Stimulated activated naive B cell treated with anti-CD40 and anti-IgM and Interleukin-4, amounts not matched to agents 10 μg/mL and 1 μg/mL and 100 μg/mL, for 72 hours (primary cell): ENCODE results near the gene PCYT1A.
"Not testable (repeated sequence)": the region's sequence is repeated elsewhere in the genome, so short reads cannot be mapped to it uniquely, and the experiment has no call there.

ENCODE experiments used
- ATAC-seq, 2 donors: fragments of 150-1000 bp; cut with Tn5 transposase; replicated peaks; 2 replicates each; pipeline ENCODE4 v1.10.0; 2021; ENCODE audit warnings: moderate library complexity in 1 of 2
- DNase-seq: peaks from one replicate; pipeline ENCODE4 v3.0.0; 2021
- H3K27ac Mint-ChIP-seq: one replicate; pipeline ENCODE4 v1.8.0; 2022; ENCODE audit warnings: mild to moderate bottlenecking, mixed read lengths
- H3K27me3 Mint-ChIP-seq, 2 donors: one replicate each; pipeline ENCODE4 v1.8.0; 2022; ENCODE audit warnings: mixed read lengths in 2 of 2
- H3K36me3 Mint-ChIP-seq, 2 donors: one replicate each; pipeline ENCODE4 v1.8.0; 2022; ENCODE audit warnings: mixed read lengths in 2 of 2, mild to moderate bottlenecking in 1 of 2
- H3K4me1 Mint-ChIP-seq, 2 donors: one replicate each; pipeline ENCODE4 v1.8.0; 2022; ENCODE audit warnings: mixed read lengths in 2 of 2, mild to moderate bottlenecking in 1 of 2
- H3K4me3 Mint-ChIP-seq, 2 donors: one replicate each; pipeline ENCODE4 v1.8.0; 2022; ENCODE audit warnings: mild to moderate bottlenecking in 2 of 2, mixed read lengths in 2 of 2, moderate library complexity in 1 of 2
- H3K9me3 Mint-ChIP-seq, 2 donors: one replicate each; pipeline ENCODE4 v1.8.0; 2022; ENCODE audit warnings: mixed read lengths in 2 of 2, mild to moderate bottlenecking in 1 of 2

The PCYT1A gene

GRCh38 chr3:196207159-196207832 is 80.2 kb downstream of the PCYT1A start:
- peak overlapping the region; percentile 79 to 90 for H3K4me3 Mint-ChIP-seq
- H3K9me3 Mint-ChIP-seq, result peaks cover 0 to 2% of the 10 kb centered on the region in 2 donors
- no peak for DNase-seq
- H3K4me1 Mint-ChIP-seq, result peaks cover 31 to 51% of the 10 kb centered on the region in 2 donors
- H3K27ac Mint-ChIP-seq, result no peak overlapping the region
- no peaks in the 10 kb centered on the region for H3K36me3 Mint-ChIP-seq
- peak; percentile 12 to 19 for ATAC-seq
- H3K27me3 Mint-ChIP-seq, result no peaks in the 10 kb centered on the region

- not testable (repeated sequence) for DNase-seq, H3K4me3 Mint-ChIP-seq, H3K27ac Mint-ChIP-seq, ATAC-seq, H3K36me3 Mint-ChIP-seq, H3K27me3 Mint-ChIP-seq, H3K9me3 Mint-ChIP-seq
- peaks cover 31 to 54% of the 10 kb centered on the region in 2 donors for H3K4me1 Mint-ChIP-seq
Measured at GRCh38 chr3:196205442-196206205, 81.9 kb downstream of the PCYT1A start.

- no peak overlapping the region for H3K4me3 Mint-ChIP-seq
Measured at GRCh38 chr3:196203846-196204245, 83.7 kb downstream of the PCYT1A start.

GRCh38 chr3:196202516-196202970 is 85.0 kb downstream of the PCYT1A start:
- ATAC-seq (peak; percentile 62 to 65), DNase-seq (no peak)
- Mint-ChIP-seq H3K9me3 (no peaks in the 10 kb centered on the region), H3K27ac (no peak overlapping the region), H3K4me1 (peaks cover 34 to 58% of the 10 kb centered on the region in 2 donors), H3K27me3 (no peaks in the 10 kb centered on the region), H3K4me3 (peak overlapping the region; percentile 15 to 52), H3K36me3 (no peaks in the 10 kb centered on the region)

More at GRCh38 chr3:196203846-196204245, 83.7 kb downstream of the PCYT1A start:
- Mint-ChIP-seq H3K27me3 (no peaks in the 10 kb centered on the region), H3K9me3 (peaks cover 0 to 2% of the 10 kb centered on the region in 2 donors), H3K27ac (peak overlapping the region; percentile 76), H3K4me1 (peaks cover 36 to 61% of the 10 kb centered on the region in 2 donors), H3K36me3 (no peaks in the 10 kb centered on the region)
- DNase-seq, result no peak
- ATAC-seq, result peak; percentile 17 to 38

- peaks cover 31 to 58% of the 10 kb centered on the region in 2 donors for H3K4me1 Mint-ChIP-seq
- ATAC-seq (peak in 1 of 2 donors; percentile 11), DNase-seq (no peak)
- no peaks in the 10 kb centered on the region for H3K9me3 Mint-ChIP-seq
- peak overlapping the region; percentile 9 for H3K27ac Mint-ChIP-seq
- no peaks in the 10 kb centered on the region for H3K27me3 Mint-ChIP-seq
- peak overlapping the region in 1 of 2 donors; percentile 36 for H3K4me3 Mint-ChIP-seq
- H3K36me3 Mint-ChIP-seq, result no peaks in the 10 kb centered on the region
Measured at GRCh38 chr3:196198771-196199753, 88.5 kb downstream of the PCYT1A start.

GRCh38 chr3:196198081-196198675 is 89.3 kb downstream of the PCYT1A start:
- H3K27ac Mint-ChIP-seq, result peak overlapping the region; percentile 67
- H3K4me3 Mint-ChIP-seq, result no peak overlapping the region
- peaks cover 27 to 58% of the 10 kb centered on the region in 2 donors for H3K4me1 Mint-ChIP-seq
- H3K27me3 Mint-ChIP-seq, result no peaks in the 10 kb centered on the region
- H3K36me3 Mint-ChIP-seq, result no peaks in the 10 kb centered on the region
- no peak for DNase-seq
- ATAC-seq, result no peak
- no peaks in the 10 kb centered on the region for H3K9me3 Mint-ChIP-seq

DNA sequence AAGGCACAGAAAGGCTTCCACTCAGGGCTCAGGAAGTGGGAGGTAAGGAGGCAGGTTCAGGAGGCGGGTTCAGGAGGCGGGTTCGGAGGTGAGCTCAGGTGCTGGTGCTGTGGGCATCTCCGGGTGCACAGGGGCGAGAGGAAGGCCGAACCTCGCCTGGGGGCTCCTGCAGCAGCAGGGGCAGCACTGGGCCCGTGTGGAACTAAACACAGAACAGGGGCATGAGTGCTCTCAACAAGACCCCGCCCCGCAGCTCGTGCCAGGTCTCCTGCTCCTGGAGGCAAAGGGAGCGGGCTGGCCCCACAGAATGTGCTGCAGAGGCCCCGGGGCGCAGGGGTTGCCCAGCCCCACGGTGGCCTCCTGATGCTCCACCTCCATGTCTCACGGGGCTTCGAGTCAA is 90.0 kb downstream of the PCYT1A start:
- DNase-seq (no peak), ATAC-seq (no peak)
- Mint-ChIP-seq H3K27ac (peak overlapping the region; percentile 14), H3K4me3 (no peak overlapping the region), H3K9me3 (no peaks in the 10 kb centered on the region), H3K27me3 (no peaks in the 10 kb centered on the region), H3K36me3 (no peaks in the 10 kb centered on the region), H3K4me1 (peaks cover 29 to 58% of the 10 kb centered on the region in 2 donors)

GRCh38 chr3:196195664-196196265 is 91.8 kb downstream of the PCYT1A start:
- DNase-seq, result no peak
- Mint-ChIP-seq H3K4me1 (peaks cover 40 to 68% of the 10 kb centered on the region in 2 donors), H3K27me3 (no peaks in the 10 kb centered on the region), H3K4me3 (no peak overlapping the region), H3K9me3 (no peaks in the 10 kb centered on the region), H3K27ac (no peak overlapping the region), H3K36me3 (no peaks in the 10 kb centered on the region)
- no peak for ATAC-seq

DNA sequence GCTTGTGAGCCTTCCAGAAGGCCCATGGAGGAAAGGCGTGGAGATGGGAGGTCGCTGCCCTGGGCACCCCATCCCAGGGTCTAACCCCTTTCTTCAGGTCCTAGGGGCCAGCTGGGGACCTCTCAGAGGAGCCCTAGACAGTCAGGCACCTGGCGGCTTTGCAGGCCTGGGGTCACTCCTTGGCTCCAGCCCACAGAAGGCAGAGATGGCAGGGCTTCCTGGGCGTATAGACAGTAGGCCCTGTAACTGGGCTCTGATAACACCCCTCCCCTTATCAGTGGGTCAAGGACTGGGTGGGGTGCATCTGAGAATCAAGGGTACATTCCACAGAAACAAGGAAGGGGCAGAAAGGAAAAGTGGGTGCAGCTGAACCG is 93.0 kb downstream of the PCYT1A start:
- H3K27me3 Mint-ChIP-seq, result no peaks in the 10 kb centered on the region
- H3K9me3 Mint-ChIP-seq, result no peaks in the 10 kb centered on the region
- H3K4me1 Mint-ChIP-seq, result peaks cover 44 to 72% of the 10 kb centered on the region in 2 donors
- no peak for DNase-seq
- no peaks in the 10 kb centered on the region for H3K36me3 Mint-ChIP-seq
- peak overlapping the region; percentile 11 for H3K27ac Mint-ChIP-seq
- no peak overlapping the region for H3K4me3 Mint-ChIP-seq
- ATAC-seq, result no peak

GRCh38 chr3:196193736-196194541 is 93.6 kb downstream of the PCYT1A start:
- Mint-ChIP-seq H3K4me1 (peaks cover 42 to 66% of the 10 kb centered on the region in 2 donors), H3K4me3 (no peak overlapping the region), H3K9me3 (no peaks in the 10 kb centered on the region), H3K27me3 (no peaks in the 10 kb centered on the region), H3K27ac (peak overlapping the region; percentile 98), H3K36me3 (no peaks in the 10 kb centered on the region)
- ATAC-seq (no peak), DNase-seq (no peak)

DNA sequence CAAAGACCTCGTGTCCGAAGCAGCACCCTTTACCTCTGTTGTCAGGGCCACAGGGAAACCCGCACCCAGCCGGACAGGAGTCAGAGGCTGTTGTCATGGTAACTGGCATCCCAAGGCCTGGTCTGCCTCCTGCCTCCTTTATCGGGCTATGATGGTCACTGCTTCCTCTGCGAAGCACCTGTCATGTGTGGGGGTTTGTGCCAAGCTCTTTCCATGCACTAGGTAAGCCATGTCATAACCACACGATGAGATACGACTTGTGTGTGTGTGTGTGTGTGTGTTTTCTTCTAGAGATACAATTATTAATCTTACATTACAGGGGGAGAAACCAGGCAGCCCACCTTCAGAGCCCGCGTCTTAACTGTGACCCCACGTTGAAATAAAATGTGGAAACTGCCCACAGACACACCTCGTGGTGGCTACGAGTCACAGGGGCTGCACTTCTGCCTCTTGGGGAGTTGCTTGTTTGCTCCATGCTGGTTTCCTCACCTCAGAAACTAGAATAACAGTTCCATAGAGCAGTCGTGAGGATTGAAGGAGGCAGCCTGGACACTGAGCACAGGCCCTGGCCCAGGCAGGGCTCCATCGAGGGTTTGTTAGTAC is 94.3 kb downstream of the PCYT1A start:
- peak overlapping the region; percentile 98 for H3K27ac Mint-ChIP-seq
- ATAC-seq, result no peak
- H3K36me3 Mint-ChIP-seq, result no peaks in the 10 kb centered on the region
- no peaks in the 10 kb centered on the region for H3K9me3 Mint-ChIP-seq
- no peak for DNase-seq
- H3K4me3 Mint-ChIP-seq, result peak overlapping the region in 1 of 2 donors; percentile 75
- no peaks in the 10 kb centered on the region for H3K27me3 Mint-ChIP-seq
- H3K4me1 Mint-ChIP-seq, result peaks cover 41 to 61% of the 10 kb centered on the region in 2 donors

GRCh38 chr3:196192524-196193051 is 94.9 kb downstream of the PCYT1A start:
- H3K4me1 Mint-ChIP-seq, result peaks cover 39 to 58% of the 10 kb centered on the region in 2 donors
- no peaks in the 10 kb centered on the region for H3K27me3 Mint-ChIP-seq
- H3K4me3 Mint-ChIP-seq, result peak overlapping the region; percentile 65 to 75
- peak overlapping the region; percentile 98 for H3K27ac Mint-ChIP-seq
- ATAC-seq (peak; percentile 35 to 45), DNase-seq (peak; percentile 38)
- H3K9me3 Mint-ChIP-seq, result no peaks in the 10 kb centered on the region
- H3K36me3 Mint-ChIP-seq, result no peaks in the 10 kb centered on the region
